Activated CD4-positive, CD25-positive, alpha-beta regulatory T cell treated with anti-CD3 and anti-CD28 coated beads, Interleukin-2, amount 50 U/mL, for 72 hours (primary cell): Measurements from ENCODE around the gene RHBDL3.
"Not testable (repeated sequence)": the region's sequence is repeated elsewhere in the genome, so short reads cannot be mapped to it uniquely, and the experiment has no call there.

Source experiments
- DNase-seq: peaks from one replicate; pipeline ENCODE4 v3.0.0; 2021

RHBDL3 gene

DNA sequence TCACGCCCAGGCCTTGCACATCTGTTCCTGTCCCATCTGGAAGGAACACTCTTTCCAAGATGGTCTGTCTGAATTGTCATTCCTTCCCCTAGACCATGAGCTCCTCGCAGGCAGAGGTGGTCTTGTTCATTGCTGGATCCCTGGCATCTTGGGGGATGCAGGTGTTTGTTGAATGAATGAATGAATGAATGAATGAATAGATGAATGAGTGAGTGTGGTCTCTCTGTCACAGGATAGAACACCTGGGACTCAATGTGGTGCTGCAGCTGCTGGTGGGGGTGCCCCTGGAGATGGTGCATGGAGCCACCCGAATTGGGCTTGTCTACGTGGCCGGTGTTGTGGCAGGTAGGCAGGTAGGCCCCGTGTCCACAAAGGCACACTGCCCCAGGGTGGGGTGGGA is 32.2 kb downstream of the RHBDL3 start:
- DNase-seq, result no peak

DNA sequence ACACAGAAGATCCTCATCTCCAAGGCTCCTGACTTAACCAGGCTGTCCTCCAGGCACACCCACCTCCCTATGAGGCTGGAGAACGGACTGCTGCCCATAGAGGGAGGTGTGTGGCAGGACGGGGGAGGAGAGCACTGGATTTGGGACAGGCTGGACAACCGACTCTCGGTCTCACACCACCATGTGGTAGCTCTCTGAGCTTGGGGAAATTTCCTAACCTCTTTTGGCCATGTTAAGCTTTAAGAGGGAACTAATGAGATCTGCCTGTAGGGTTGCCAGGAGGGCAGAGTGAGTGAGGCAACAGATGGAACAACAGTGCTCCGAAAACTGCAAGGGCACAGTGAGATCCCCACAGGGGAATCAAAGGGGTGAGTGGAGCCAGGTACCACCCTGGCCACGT is 32.7 kb downstream of the RHBDL3 start:
- DNase-seq, result no peak

DNA sequence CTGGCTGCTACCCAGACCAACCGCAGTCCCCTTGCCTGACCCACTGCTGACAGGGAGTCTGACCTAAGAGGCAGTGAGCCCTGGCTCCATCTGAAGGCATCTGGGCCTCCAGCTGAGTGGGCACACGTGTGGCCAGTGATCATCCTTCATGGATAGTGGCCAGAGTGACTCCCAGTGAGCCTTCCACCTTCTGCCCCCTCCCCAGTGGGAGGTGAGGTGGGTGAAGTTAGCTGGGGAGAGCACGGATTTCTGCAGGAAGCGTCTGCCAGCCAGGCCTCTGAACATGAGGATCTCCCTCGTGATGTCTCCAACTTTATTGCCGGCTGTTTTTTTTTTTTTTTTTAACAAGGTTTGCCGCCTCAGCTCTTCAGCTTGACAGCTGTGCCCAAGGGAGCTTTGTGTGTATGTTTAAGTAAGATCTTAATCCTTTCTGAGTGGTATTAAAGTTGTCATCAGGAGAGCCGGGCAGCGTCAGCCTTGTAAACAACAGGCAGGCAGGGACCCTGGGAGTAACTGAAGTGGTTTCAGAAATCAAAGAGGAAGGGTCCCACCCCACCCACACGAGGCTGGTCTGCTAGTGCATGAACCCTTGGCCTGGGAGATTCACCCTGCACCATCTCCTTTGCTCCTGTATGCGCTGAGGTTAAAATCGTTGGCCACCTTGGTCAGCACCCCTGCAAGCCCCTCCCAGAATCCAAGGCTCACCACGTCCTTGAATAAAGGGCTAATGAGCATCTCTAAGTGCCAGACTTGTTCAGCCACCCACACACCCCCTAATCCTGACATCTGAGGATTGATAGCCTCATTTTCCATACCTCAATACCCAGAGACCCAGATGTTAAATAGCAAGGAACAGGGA is 33.3 kb downstream of the RHBDL3 start:
- DNase-seq, result no peak

DNA sequence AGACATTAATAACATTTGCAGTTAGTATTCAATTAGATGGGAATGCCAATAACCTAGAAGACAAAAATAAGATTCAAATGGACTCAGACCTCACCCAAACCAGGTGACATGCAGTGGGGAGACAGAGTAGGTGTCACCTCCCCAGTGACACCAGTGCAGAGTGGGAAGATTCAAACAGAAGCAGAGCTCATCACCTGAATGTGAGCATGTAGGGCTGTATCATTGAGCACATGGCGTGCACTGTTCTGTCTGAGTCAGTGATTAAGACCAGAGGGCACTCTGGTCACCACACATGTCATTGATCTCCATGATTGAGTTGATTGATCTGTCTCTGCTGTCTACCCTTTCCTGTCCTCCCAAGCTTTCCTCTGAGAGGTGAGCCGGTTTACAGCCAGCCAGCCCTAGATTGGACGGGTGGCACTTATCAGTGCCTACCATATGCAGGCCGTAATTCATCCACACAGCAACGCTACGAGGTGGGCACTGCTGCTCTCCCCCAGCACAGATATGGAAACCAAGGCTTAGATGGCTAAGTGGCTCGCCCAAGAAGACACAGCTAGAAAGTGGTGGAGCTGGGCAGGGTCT is 34.0 kb downstream of the RHBDL3 start:
- no peak for DNase-seq

DNA sequence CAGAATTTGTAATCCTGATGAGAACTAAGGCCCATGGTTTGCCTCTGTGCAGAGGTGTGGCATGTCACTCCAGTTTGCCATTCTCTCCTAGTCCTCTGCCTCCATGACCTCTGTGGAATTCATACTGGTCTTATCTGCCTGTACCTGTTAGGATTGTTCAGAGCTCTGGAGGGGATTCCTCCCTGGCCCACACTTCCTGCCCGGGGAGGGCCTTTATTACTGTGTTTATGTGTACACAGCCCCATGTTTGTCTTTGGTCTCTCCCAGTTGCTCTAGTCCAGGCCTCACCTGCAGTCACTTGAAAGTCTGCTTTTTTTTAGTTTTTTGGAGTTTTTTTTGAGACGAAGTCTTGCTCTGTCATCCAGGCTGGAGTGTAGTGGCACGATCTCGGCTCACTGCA is 36.4 kb downstream of the RHBDL3 start:
- no peak for DNase-seq

DNA sequence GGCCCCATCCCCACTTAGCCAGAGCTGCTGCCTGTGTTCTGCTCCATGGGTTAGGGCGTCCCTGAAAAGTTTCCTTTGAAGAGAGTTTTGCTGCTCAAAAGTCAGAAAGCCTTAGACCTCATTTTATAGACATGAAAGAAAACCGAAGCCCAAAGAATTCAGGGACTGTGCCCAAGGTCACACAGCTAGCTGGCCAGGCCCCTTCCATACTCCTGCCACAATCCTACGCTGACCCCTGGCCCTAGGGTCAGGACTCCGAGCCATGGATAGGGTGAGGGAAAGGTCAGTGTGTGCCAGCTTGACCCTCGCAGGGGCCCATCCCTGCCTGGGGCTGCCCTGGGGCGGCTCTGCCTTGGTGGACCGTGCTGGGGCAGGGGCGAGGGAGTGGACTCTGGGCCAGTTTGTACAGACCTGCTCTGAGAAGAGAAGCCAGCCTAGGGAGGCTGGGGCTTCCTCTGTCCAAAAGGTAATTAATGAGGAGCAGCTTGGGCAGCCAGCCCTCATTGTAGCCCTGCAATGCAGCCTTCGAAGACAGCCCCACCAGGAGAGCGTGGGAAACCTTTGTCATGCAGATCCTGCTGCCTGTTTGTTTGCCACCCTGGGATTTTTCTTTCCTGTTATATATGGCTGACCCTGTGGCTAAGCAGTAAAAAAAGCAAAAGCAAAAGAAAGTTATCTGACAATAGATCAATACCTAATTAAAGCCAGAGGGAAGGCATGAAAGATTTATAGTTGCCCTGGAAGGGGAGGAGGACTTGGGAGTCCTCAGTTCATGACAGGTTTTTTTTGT is 37.4 kb downstream of the RHBDL3 start:
- no peak for DNase-seq

DNA sequence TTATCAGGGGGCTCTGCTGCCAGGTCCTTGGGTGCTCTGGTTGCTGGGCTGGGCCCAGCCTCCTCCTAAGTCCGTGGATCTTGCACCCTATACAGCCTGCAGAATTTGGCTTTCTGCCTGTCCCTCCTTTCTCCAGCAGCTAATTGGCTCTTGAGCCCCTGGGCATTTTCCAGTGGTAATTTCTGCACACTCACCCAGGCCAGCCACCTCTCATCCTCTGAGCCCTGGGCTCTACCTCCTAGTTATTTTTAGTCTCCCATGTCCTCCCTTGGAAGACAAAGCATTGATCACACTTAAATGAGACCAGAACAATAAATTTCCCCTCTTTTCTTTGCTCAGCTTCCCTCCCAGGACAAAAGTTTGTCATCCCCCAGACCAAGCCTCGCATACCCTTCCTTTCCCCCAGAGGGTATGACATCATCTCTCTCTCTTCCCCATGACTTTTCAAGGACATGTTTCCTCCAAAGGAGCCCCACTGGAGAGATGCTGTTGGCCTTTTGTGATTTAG is 38.2 kb downstream of the RHBDL3 start:
- DNase-seq, result no peak

DNA sequence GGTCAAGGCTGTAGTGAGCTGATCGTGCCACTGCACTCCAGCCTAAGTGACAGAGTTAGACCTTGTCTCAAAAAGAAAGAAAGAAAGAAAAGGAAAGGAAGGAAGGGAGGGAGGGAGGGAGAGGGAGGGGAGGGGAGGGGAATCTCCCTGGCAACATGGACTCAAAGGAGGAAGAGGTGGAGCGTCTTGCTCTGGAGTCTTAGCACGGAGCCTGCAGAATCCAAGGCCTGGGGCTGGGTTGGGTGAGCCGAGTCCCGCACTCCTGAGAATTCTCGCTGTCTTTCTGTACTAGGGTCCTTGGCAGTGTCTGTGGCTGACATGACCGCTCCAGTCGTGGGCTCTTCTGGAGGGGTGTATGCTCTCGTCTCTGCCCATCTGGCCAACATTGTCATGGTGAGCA is 39.4 kb downstream of the RHBDL3 start:
- no peak for DNase-seq

DNA sequence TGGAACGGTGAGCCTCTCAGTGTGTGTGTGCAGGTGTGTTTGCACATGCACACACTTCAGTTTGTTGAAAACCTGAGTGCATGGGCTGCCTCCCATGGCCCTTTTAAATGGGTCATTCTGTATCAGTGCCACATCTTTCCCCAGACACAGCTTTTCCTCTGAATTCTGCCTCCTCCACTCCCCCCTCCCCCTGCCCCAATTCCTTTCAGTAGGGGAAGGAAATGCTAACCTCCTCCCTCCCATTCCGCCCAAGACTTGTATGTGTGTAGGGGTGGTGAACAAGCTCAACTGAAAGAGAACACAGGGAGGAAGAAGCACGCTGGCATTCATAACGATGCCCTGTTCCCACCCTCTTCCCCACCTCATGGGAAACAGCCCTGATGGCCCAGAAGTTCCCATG is 42.0 kb downstream of the RHBDL3 start:
- no peak for DNase-seq

DNA sequence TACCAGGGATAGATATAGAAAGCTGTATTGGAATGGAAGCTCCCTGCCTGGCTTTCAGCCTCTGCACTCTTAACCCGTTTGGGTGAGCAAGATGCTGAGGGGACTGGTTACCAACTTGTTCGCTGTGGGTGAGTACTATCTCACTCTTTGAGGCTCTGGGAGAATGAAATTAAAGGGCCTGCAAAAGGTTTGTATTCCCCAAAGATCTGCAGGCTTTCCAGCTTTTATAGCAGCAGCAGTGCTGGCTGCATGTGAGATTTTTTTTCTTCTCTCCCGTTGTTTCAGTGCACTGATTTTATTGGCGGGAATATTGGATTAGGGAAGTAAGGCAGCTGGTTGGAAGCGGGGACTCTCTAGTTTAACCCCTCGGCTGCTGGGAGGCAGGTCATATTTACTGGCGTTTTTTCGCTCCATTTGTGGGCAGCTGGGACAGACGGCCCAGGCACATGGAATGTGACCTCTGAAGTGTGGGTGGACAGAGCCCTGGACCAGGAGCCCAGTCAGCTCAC is 45.5 kb downstream of the RHBDL3 start:
- DNase-seq, result no peak

DNA sequence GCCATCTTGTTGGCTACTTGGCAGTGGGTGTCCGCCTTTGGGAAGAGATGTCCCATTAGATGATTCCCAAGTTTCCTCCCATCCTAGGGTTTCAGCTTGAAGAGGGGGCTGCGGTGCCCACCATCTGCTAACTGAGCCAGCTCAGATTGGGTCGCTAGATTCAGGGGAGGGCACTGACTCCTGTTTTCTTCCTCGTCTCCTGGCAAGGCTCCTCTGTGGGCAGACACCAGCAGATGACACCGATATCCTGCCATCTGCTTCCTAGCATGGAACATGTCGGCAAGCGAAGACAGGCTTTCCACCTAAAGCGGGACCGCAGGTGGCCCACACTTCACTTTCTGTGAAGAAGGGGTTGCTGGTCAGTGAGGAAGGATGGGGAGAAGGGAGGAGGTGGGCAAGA is 49.0 kb downstream of the RHBDL3 start:
- no peak for DNase-seq

DNA sequence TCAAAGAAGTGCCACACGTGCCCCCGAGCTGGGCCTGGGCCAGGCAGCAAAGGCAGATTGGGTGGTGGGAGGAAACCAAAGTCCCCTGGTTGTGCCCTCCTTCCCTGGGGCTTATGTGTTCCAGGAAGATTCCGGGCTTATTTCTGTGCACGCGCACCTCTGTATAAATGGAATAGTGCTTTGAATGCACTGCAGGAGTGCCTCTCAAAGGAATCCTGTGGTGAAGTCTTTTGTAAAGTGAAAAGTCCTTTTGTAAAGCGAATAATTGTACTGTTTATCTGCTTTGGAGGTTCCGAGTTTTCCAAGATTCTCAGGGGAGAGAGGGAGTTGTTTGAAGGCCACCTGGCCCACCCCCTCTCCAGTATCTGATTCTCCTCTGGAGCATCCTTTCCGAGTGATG is 49.5 kb downstream of the RHBDL3 start:
- no peak for DNase-seq

DNA sequence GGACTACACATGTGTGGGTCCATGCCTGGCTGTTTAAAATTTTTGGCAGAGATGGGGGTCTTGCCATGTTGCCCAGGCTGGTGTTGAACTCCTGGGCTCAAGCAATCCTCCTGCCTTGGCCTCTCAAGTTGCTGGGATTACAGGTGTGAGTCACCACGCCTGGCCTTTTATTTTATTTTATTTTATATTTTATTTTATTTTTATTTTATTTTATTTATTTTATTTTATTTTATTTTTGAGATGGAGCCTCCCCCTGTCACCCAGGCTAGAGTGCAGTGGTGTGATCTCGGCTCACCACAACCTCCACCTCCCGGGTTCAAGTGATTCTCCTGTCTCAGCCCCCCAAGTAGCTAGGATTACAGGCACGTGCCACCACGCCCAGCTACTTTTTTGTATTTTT is 51.0 kb downstream of the RHBDL3 start:
- DNase-seq, result not testable (repeated sequence)

DNA sequence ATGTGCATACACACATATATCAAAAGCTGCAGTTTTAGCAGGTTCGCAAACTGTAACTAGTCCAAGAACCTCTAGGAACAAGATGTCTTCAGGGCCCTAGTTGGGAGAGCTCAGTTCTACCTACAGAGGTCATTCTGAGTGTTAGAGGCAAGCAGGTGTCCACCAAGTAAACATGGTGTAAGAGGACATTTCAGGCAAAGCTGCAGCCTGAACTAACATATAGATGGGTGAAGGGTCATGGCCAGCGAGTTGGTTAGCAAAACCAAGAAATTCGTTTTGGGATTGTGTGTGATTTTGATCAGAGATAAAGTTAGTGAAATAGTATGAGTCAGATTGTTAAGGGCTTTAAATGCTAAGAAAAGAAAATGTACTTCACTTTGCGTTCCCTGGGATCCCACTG is 51.7 kb downstream of the RHBDL3 start:
- no peak for DNase-seq

DNA sequence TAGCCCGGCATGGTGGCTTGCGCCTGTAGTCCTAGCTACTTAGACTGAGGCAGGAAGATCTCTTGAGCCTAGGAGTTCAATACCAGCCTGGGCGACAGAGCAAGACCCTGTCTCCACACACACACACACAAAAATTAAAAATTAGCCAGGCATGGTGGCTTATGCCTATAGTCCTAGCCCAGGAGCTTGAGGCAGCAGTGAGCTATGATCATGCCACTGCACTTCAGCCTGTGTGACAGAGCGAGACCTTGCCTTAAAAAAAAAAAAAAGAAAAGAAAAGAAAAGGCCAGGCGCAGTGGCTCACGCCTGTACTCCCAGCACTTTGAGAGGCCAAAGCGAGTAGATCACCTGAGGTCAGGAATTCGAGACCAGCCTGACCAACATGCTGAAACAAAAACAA is 52.4 kb downstream of the RHBDL3 start:
- no peak for DNase-seq

DNA sequence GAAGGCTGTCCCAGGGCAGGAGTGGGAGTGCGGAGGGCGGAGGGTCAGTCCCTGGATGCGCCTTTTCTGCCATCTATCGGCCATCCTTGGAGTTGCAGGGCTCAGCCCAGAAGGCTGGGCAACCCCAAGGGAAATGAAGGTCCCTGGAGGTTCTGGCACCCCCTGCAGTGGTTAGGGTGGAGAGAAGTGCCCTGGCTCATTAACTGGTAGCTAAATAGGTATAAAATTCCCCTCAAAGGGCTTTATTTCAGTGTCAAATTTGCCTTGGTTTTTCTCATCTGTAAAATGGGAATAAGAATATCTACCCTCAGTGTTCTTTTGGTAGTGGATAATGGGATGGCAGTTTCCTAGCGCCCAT is 53.9 kb downstream of the RHBDL3 start:
- peak; percentile 83 for DNase-seq

DNA sequence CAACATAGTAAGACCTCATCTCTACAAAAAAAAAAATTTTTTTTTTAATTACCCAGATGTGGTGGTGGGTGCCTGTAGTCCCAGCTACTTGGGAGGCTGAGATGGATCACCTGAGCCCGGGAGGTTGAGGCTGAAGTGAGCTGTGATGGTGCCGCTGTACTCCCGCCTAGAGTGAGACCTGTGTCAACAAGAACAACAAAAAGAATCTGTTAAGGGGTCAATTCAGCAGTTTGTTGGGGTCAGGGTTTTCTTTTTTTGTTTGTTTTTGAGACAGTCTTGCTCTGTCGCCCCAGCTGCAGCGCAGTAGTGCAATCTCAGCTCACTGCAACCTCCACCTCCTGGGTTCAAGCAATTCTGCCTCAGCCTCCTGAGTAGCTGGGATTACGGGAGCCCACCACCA is 54.4 kb downstream of the RHBDL3 start:
- DNase-seq, result not testable (repeated sequence)

DNA sequence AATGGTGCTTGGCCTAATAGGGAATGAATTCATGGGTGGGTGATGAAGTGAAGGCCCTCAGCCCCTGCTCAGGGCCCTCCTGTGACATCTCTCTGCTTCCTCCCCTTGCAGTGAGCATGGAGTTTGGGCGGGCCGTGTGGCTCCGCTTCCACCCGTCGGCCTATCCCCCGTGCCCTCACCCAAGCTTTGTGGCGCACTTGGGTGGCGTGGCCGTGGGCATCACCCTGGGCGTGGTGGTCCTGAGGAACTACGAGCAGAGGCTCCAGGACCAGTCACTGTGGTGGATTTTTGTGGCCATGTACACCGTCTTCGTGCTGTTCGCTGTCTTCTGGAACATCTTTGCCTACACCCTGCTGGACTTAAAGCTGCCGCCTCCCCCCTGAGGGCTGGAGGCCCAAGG is 55.2 kb downstream of the RHBDL3 start:
- no peak for DNase-seq

DNA sequence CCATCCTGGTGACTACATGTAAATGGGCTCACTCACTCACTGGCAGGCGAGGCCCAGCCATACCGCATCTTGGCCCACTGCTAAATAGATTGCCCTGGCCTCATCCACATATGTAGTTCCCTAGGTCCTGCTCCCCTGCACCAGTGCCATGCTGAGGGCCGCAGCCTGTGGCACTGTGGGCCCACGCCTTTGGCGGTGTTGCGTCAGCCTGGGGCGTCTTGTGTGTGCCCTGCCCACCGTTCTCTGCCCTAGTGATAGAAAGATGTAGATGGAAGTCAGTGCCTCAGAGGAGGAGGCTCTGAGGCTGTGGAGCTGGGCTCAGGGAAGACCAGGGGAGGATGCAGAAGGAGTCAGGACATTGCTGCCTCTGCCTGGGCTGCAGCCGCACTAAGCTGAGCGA is 57.4 kb downstream of the RHBDL3 start:
- no peak for DNase-seq

DNA sequence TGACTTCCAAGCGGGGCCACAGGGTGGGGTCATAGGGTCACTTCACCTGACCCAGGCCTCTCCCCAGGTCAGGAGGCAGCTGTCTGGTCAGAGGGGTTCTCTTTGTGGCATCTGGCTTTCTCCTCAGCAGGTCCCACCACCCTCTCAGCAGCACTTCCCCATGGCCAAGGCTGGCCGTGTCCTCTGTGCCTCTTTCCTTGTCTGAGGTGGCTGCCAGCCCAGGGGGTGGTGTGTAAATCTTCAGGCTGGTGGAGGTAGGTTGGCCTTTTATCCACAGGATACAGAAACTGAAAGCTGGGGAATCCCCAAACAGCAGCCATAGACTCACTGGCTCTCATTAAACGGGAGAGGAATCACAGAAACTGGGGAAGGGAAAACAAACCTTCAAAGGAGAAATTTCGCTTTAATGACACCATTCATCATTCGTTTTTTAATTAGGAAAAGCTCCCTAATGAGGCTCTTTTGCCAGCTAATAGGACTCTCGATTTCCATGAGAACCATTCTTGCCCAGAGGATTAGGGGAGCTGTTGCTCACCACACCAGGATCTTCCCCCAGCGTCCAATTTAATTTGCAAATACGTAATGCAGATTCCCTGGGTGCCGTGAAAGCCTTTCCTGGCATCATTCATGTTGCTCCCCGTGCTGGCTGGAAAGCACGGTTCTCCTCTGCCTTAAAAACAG is 58.3 kb downstream of the RHBDL3 start:
- DNase-seq, result no peak

DNA sequence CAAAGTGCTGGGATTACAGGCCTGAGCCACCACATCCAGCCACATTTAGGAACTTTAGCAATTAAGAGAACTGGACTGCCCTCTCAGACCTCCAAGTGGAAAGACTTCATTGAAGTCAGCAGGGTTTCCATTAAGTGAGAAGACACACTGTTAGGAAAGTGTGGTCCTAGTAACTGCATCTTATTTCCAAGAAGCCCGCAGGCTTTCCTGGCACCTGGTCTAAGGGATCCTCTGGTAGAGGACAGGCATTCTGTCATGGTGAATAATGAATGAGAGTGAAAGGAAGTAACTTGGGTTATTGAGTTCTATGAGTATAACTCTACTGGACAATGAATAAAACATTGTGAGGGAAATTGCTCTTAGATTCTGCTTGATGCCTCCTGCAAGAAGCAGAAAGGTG is 62.3 kb downstream of the RHBDL3 start:
- no peak for DNase-seq

DNA sequence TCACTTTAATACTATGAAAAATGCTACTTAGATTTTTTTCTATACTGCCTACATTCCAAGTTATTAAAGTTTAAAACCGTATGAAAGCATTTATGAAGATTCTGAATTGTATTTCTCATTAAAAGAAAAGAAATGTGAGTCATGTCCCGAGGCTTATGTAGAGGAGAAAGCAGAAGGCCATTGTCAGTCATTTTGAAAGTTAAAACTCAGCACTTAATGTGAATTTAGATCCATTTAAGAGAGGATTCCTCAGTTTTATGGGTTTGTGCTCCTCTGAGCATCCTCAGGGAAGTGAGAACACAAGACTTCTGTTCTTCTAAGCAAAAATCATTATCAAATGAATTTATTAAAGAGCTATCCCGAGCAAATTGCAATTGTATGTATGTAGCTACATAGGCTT is 64.5 kb downstream of the RHBDL3 start:
- DNase-seq, result no peak
